HCT116 (cell line): ENCODE data around the gene AIM2. TPM values are rescaled to one million over a fixed set of nuclear protein-coding genes. Genes with fewer than 3 reads are reported as not detected.

Experiments
- ATAC-seq: fragments of 200-7000 bp; cut with Tn5 transposase; 2 replicates; pipeline ENCODE4 v1.9.1; 2020; ENCODE audit warnings: mild to moderate bottlenecking, moderate library complexity
- BruUV-seq: library from RNA; stranded (reverse); fragments of 400-500 nt; replicated peaks from 2 replicates; lab custom pipeline; 2021; lab: Mats Ljungman, UMichigan
- CTCF ChIA-PET: fragments of 300-600 bp; sonication (Branson Sonifier 250); formaldehyde crosslinking; loops from one replicate; lab custom pipeline; 2021; ENCODE audit warnings: antibody characterized with exemption; lab: Charles Lee
- POLR2A ChIA-PET: fragments of 300-600, 350-600 bp; sonication (Branson Sonifier 250); formaldehyde crosslinking; loops from one replicate; lab custom pipeline; 2021; ENCODE audit warnings: antibody characterized with exemption; lab: Charles Lee
- RAD21 ChIA-PET, 2 experiments: fragments of 300-600 bp; sonication (Branson Sonifier 250); formaldehyde crosslinking; loops; one replicate each; lab custom pipeline; 2023; ENCODE audit warnings: low total read pairs in 2 of 2; ENCODE audit not compliant: uncharacterized antibody in 2 of 2, unreplicated experiment in 2 of 2, low non-redundant PET in 1 of 2; lab: Charles Lee
- DNase-seq: peaks from one replicate; pipeline ENCODE4 v3.0.0-alpha.2; 2010; ENCODE audit warnings: low read depth, low spot score
- H2AFZ ChIP-seq: fragments of 200-600 bp; shearing (Covaris generic), sonication (generic); 2 replicates; pipeline ENCODE4 v1.6.1; 2017; ENCODE audit warnings: low read depth, mixed run types, mixed read lengths, antibody characterized with exemption, low read length; ENCODE audit not compliant: poor library complexity, severe bottlenecking
- H3K27ac ChIP-seq: 2 replicates; pipeline ENCODE4 v1.5.1; 2012; ENCODE audit warnings: low read depth, low read length
- H3K27me3 ChIP-seq: fragments of 200-600 bp; sonication (generic); 2 replicates; pipeline ENCODE4 v1.6.1; 2016; ENCODE audit warnings: mixed run types, low read length, mixed read lengths; ENCODE audit not compliant: insufficient read depth
- H3K36me3 ChIP-seq, 2 experiments: fragments of 200-500 bp in 1 of 2; fragments of 200-600 bp in 1 of 2; sonication (Bioruptor generic) in 1 of 2; sonication (generic) in 1 of 2; 2 replicates each; pipeline versions ENCODE4 v1.5.1 to v1.6.1; 2014 to 2016; ENCODE audit warnings: low read length in 2 of 2, inconsistent platforms in 1 of 2, mixed read lengths in 1 of 2, mixed run types in 1 of 2; ENCODE audit not compliant: insufficient read depth in 2 of 2, control insufficient read depth in 1 of 2
- H3K4me1 ChIP-seq, 2 experiments: fragments of 200-600 bp in 1 of 2; sonication (generic) in 1 of 2; 2 replicates each; pipeline versions ENCODE4 v1.5.1 to v1.6.1; 2012 to 2017; ENCODE audit warnings: low read length in 2 of 2, inconsistent platforms in 1 of 2, mild to moderate bottlenecking in 1 of 2, mixed read lengths in 1 of 2, mixed run types in 1 of 2, moderate library complexity in 1 of 2; ENCODE audit not compliant: insufficient read depth in 2 of 2, control insufficient read depth in 1 of 2
- H3K4me2 ChIP-seq: fragments of 200-600 bp; sonication (generic); 2 replicates; pipeline ENCODE4 v1.6.1; 2017; ENCODE audit warnings: mixed run types, low read length, mixed read lengths
- H3K4me3 ChIP-seq, 2 experiments: fragments of 200-600 bp in 1 of 2; sonication (generic) in 1 of 2; replicated peaks in 1 of 2; 2 replicates each; pipeline ENCODE4 v1.5.1; 2011 to 2016; ENCODE audit warnings: low read length in 2 of 2, control low read depth in 1 of 2, low read depth in 1 of 2, mild to moderate bottlenecking in 1 of 2, mixed read lengths in 1 of 2, mixed run types in 1 of 2
- H3K79me2 ChIP-seq: fragments of 200-600 bp; sonication (generic); 2 replicates; pipeline ENCODE4 v1.6.1; 2017; ENCODE audit warnings: mild to moderate bottlenecking, mixed run types, low read length, moderate library complexity, mixed read lengths; ENCODE audit not compliant: insufficient read depth
- H3K9ac ChIP-seq: fragments of 200-600 bp; sonication (generic); 2 replicates; pipeline ENCODE4 v1.6.1; 2016; ENCODE audit warnings: low read length, mixed read lengths
- H3K9me2 ChIP-seq: fragments of 200-600 bp; sonication (generic), shearing (Covaris generic); 2 replicates; pipeline ENCODE4 v1.6.1; 2017; ENCODE audit warnings: mixed run types, mild to moderate bottlenecking, moderate library complexity; ENCODE audit not compliant: insufficient read depth
- H3K9me3 ChIP-seq, 2 experiments: fragments of 200-500 bp in 1 of 2; fragments of 200-600 bp in 1 of 2; sonication (Bioruptor generic) in 1 of 2; sonication (generic) in 1 of 2; 2 replicates each; pipeline ENCODE4 v1.6.1; 2014 to 2017; ENCODE audit warnings: low read length in 2 of 2, mixed read lengths in 2 of 2, inconsistent platforms in 1 of 2, low read depth in 1 of 2, mild to moderate bottlenecking in 1 of 2, mixed run types in 1 of 2, moderate library complexity in 1 of 2; ENCODE audit not compliant: control insufficient read depth in 1 of 2, insufficient read depth in 1 of 2
- H4K20me1 ChIP-seq: fragments of 200-600 bp; sonication (generic), shearing (Covaris generic); 2 replicates; pipeline ENCODE4 v1.6.1; 2017; ENCODE audit warnings: mixed run types, mild to moderate bottlenecking, moderate library complexity; ENCODE audit not compliant: insufficient read depth
- CBX3 ChIP-seq: IDR thresholded peaks from 2 replicates; pipeline ENCODE4 v1.6.1; 2012; ENCODE audit warnings: low read depth
- FOSL1 ChIP-seq: IDR thresholded peaks from 2 replicates; pipeline ENCODE4 v1.6.1; 2012; ENCODE audit warnings: low read depth
- YY1 ChIP-seq: IDR thresholded peaks from 2 replicates; pipeline ENCODE4 v1.6.1; 2011; ENCODE audit warnings: low read length, low read depth, moderate library complexity, mild to moderate bottlenecking; ENCODE audit not compliant: insufficient replicate concordance; ENCODE audit errors: extremely low read depth
- intact Hi-C: fragments of 100-400 bp; cut with micrococcal nuclease; formaldehyde crosslinking; loops from 2 replicates; pipeline ENCODE4 v1.10.0; 2022
- total RNA-seq: library from RNA; stranded (reverse); gene quantifications from one replicate; pipeline ENCODE4 v1.2.1, GENCODE V29; 2021; ENCODE audit not compliant: unreplicated experiment
- TF ChIP-seq, protein P1 (sequence below), 3 experiments: fragments of 200-600 bp in 1 of 3; sonication (generic) in 1 of 3; IDR thresholded peaks in 2 of 3; conservative IDR thresholded peaks in 1 of 3; 2 replicates each; pipeline ENCODE4 v1.5.1; 2012 to 2017; ENCODE audit warnings: low read depth in 2 of 3, low read length in 2 of 3, antibody characterized with exemption in 1 of 3, borderline replicate concordance in 1 of 3, control low read depth in 1 of 3, mild to moderate bottlenecking in 1 of 3, mixed read lengths in 1 of 3, mixed run types in 1 of 3, moderate library complexity in 1 of 3; ENCODE audit not compliant: insufficient read depth in 1 of 3

Gene AIM2
- total RNA-seq, 1 experiment from 2014 or later: not detected

DNA sequence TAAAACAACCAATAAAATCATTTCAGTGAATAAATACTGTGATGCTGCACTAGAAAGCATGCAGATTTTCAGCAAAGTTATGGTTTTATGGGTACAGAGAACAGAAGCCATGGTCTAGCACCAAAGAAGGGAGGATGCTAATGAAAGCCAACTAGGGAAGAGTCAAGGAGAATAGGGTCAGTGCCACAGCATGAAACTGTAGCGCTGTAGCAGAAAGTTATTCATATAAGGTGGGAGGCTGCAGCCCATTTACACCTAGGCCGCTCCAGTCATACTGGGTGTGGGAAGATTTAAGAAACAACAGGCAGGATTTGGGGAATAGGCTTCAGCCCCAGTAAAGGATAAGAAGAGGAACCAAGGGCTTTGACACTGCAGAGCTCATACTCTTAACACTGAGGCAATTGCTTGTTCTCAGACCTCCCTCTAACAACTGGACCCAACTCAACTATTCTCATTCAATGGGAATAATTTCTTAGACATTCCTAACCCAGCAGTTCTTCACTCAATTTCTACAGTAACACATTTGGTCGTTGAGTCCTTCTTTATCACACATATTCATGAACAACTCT is 62.5 kb downstream of the AIM2 start (continued):
- TF ChIP-seq YY1: no peak

DNA sequence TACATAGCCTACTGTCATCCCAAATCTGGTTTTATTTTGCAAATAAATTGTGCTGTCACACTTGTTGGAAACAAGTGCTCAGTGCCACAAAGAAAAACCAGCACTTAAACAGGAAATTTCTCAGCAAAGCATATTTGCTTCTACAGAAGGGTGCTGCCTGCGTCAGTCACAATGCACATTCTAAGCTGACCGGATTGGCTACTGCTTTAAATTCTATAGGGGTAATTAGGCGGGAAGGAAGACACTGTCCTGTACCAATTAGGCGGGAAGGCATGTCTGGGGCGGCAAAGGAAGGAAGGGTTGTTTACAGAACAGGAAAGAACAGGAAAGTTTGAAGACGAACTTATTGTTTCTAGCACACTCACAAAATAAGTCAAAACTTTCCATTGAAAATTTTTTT is 64.1 kb downstream of the AIM2 start:
- Histone ChIP-seq H4K20me1 (no peaks in the 10 kb centered on the region), H3K27ac (no peak overlapping the region), H3K9ac (no peak overlapping the region), H3K36me3 (no peaks in the 10 kb centered on the region), H3K4me3 (no peak overlapping the region), H3K9me2 (no peaks in the 10 kb centered on the region), H2AFZ (no peak overlapping the region), H3K4me1 (no peaks in the 10 kb centered on the region), H3K4me2 (no peak overlapping the region), H3K27me3 (peaks cover 4% of the 10 kb centered on the region; the same call in 1 of the 2 replicates), H3K79me2 (no peaks in the 10 kb centered on the region), H3K9me3 (no peaks in the 10 kb centered on the region)
- ChIA-PET POLR2A (no interaction called here), CTCF (no interaction called here), RAD21 (no interaction called here)
- intact Hi-C loops: no loop called here
- BruUV-seq: no TSS peak
- TF ChIP-seq FOSL1 (no peak), CBX3 (no peak)
- TF ChIP-seq, protein P1, sequence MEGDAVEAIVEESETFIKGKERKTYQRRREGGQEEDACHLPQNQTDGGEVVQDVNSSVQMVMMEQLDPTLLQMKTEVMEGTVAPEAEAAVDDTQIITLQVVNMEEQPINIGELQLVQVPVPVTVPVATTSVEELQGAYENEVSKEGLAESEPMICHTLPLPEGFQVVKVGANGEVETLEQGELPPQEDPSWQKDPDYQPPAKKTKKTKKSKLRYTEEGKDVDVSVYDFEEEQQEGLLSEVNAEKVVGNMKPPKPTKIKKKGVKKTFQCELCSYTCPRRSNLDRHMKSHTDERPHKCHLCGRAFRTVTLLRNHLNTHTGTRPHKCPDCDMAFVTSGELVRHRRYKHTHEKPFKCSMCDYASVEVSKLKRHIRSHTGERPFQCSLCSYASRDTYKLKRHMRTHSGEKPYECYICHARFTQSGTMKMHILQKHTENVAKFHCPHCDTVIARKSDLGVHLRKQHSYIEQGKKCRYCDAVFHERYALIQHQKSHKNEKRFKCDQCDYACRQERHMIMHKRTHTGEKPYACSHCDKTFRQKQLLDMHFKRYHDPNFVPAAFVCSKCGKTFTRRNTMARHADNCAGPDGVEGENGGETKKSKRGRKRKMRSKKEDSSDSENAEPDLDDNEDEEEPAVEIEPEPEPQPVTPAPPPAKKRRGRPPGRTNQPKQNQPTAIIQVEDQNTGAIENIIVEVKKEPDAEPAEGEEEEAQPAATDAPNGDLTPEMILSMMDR (IDR thresholded peaks at IDR 0.05 in 2 of 3, conservative IDR thresholded peaks at IDR 0.05 in 1 of 3; ENCODE audit: borderline replicate concordance in 1 of 3, insufficient read depth in 1 of 3, low read depth in 2 of 3, low read length in 2 of 3): no peak
- ATAC-seq (no peak), DNase-seq (no peak)

Other genes starting within 250 kb of the AIM2 start
- not detected for gene MNDA, start 245.4 kb downstream of the AIM2 start, total RNA-seq
- gene PYHIN1, start 145.2 kb downstream of the AIM2 start, total RNA-seq: not detected
- gene IFI16, start 66.9 kb downstream of the AIM2 start, total RNA-seq: 1.6 TPM
- not detected for gene CADM3, start 94.8 kb upstream of the AIM2 start, total RNA-seq
- not detected for gene ACKR1, start 128.1 kb upstream of the AIM2 start, total RNA-seq
- gene FCER1A, start 225.6 kb upstream of the AIM2 start, total RNA-seq: not detected